GM12891 (cell line): Measurements from ENCODE around the gene COL5A1.

ENCODE experiments used
- POLR2A ChIP-seq: IDR thresholded peaks from 2 replicates; pipeline ENCODE4 v1.6.1; 2011; ENCODE audit warnings: low read depth, low read length, control low read depth
- POLR2AphosphoS5 ChIP-seq: IDR thresholded peaks from 2 replicates; pipeline ENCODE4 v1.6.1; 2011; ENCODE audit warnings: low read depth, low read length, control low read depth

GRCh38 chr9:134756098-134756497 is 114.5 kb downstream of the COL5A1 start:
- TF ChIP-seq POLR2A (no peak), POLR2AphosphoS5 (no peak)
